Measurements from ENCODE around the gene NPBWR2. TPM values are rescaled to one million over a fixed set of nuclear protein-coding genes. Genes with fewer than 3 reads are reported as not detected.

Gene NPBWR2
- total RNA-seq, 4 donors from 2014 or later: not detected

GRCh38 chr20:64100946-64101688 is 6.2 kb downstream of the NPBWR2 start:
- intact Hi-C loops (cut with DNase I; ENCODE audit: low total_unique reads): no loop called here
- H3K27ac ChIP-seq: no peak overlapping the region
- in situ Hi-C loops (cut with MboI; ENCODE audit: low pct_ligation_motif_present in 1 of 4, low pct_unique_long_range_greater_than_20kb in 1 of 4, low sequenced_read_pairs in 3 of 4): no loop called here

GRCh38 chr20:64100566-64100888 is 6.8 kb downstream of the NPBWR2 start:
- peaks cover 0 to 10% (median 7%) of the 10 kb centered on the region in 4 donors for H3K4me1 ChIP-seq
- TF ChIP-seq POLR2A (IDR thresholded peaks at IDR 0.05) (no peak), POLR2AphosphoS5 (IDR thresholded peaks at IDR 0.05) (no peak), CTCF (IDR thresholded peaks at IDR 0.05) (no peak), EP300 (IDR thresholded peaks at IDR 0.05; ENCODE audit: low read depth) (no peak)
- in situ Hi-C loops (cut with MboI; ENCODE audit: low pct_ligation_motif_present in 1 of 4, low pct_unique_long_range_greater_than_20kb in 1 of 4, low sequenced_read_pairs in 3 of 4): no loop called here
- H3K27ac ChIP-seq: no peak overlapping the region
- intact Hi-C loops (cut with DNase I; ENCODE audit: low total_unique reads): no loop called here
- 0 to 69% methylated on average over 1 to 4 of the region's 4 CpGs for WGBS, 2 donors (ENCODE audit: low coverage in 1 of 2)
- peaks cover 44% of the 10 kb centered on the region for H3K27me3 ChIP-seq
- DNase-seq: no peak
- H3K4me3 ChIP-seq: no peak overlapping the region
- H3K9me3 ChIP-seq: no peaks in the 10 kb centered on the region
- no peaks in the 10 kb centered on the region for H3K36me3 ChIP-seq

More at GRCh38 chr20:64100946-64101688, 6.2 kb downstream of the NPBWR2 start:
- Histone ChIP-seq H3K27me3 (peaks cover 44% of the 10 kb centered on the region), H3K4me1 (peaks cover 0 to 10% (median 7%) of the 10 kb centered on the region in 4 donors), H3K4me3 (no peak overlapping the region), H3K9me3 (no peaks in the 10 kb centered on the region), H3K36me3 (no peaks in the 10 kb centered on the region)
- no peak for DNase-seq
- TF ChIP-seq CTCF (IDR thresholded peaks at IDR 0.05) (no peak), EP300 (IDR thresholded peaks at IDR 0.05; ENCODE audit: low read depth) (no peak), POLR2A (IDR thresholded peaks at IDR 0.05) (no peak), POLR2AphosphoS5 (IDR thresholded peaks at IDR 0.05) (no peak)
- whole genome bisulfite sequencing, 2 donors (ENCODE audit: low coverage in 1 of 2): 83% methylated on average over 9 of the region's 9 CpGs; no CpG with 5 or more reads in 1 of the 2 donors

DNA sequence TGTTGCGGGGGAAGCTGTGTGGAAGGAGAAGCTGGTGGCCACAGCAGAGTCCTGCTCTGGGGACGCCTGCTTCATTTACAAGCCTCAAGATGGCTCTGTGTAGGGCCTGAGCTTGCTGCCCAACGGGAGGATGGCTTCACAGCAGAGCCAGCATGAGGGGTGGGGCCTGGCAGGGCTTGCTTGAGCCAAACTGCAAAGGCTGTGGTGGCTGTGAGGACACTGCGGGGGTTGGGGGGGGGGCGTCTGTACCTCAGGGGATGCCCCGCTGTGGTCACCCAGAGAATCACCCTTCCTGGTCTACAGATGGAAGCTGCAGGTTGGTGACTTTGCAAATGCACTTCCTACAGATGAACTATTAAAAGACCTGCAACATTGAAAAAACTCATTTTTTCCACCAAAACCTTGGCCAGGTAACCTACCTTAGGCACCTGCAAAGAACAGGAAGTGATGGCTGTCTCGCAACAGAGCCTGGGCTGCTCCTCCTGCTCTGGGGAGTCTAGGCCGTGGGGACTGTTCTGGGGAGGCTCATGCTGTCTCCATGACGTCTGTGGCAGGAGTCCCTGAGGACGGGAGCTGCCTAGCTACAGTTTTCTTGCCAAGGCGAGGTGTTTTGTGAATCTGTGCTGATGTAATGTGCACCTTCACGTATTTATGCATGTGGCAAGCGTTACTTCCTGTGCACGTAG is 7.3 kb downstream of the NPBWR2 start:
- Histone ChIP-seq H3K9me3 (no peaks in the 10 kb centered on the region), H3K4me3 (no peak overlapping the region), H3K27me3 (peaks cover 44% of the 10 kb centered on the region), H3K27ac (no peak overlapping the region), H3K4me1 (peaks cover 0 to 10% (median 7%) of the 10 kb centered on the region in 4 donors), H3K36me3 (no peaks in the 10 kb centered on the region)
- no peak for DNase-seq
- TF ChIP-seq POLR2A (IDR thresholded peaks at IDR 0.05) (no peak), CTCF (IDR thresholded peaks at IDR 0.05) (no peak), EP300 (IDR thresholded peaks at IDR 0.05; ENCODE audit: low read depth) (no peak), POLR2AphosphoS5 (IDR thresholded peaks at IDR 0.05) (no peak)
- WGBS, 2 donors (ENCODE audit: low coverage in 1 of 2): 59 to 66% methylated on average over 3 to 14 of the region's 14 CpGs
- in situ Hi-C loops (cut with MboI; ENCODE audit: low pct_ligation_motif_present in 1 of 4, low pct_unique_long_range_greater_than_20kb in 1 of 4, low sequenced_read_pairs in 3 of 4): no loop called here
- intact Hi-C loops (cut with DNase I; ENCODE audit: low total_unique reads): no loop called here

DNA sequence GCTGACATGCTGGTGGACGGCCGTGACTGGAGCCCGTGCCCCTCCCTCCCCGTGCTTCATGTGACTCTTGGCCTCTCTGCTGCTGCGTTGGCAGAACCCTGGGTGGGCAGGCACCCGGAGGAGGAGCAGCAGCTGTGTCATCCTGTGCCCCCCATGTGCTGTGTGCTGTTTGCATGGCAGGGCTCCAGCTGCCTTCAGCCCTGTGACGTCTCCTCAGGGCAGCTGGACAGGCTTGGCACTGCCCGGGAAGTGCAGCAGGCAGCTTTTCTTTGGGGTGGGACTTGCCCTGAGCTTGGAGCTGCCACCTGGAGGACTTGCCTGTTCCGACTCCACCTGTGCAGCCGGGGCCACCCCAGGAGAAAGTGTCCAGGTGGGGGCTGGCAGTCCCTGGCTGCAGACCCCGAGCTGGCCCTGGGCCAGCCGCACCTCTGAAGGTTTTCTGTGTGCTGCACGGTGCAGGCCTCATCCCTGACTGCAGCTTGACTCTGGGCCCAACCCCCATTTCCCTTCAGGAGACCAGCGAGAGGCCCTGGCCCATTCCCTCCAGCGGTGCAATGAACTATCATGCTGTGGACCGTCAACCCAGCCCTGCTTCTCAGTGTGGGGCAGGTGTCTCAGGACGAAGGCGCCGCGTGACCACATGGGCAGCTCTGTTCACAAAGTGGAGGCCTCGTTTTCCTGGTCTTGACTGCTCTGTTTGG is 8.1 kb downstream of the NPBWR2 start:
- WGBS, 2 donors (ENCODE audit: low coverage in 1 of 2): 75% methylated on average over 15 of the region's 21 CpGs; no CpG with 5 or more reads in 1 of the 2 donors
- DNase-seq: no peak
- H3K4me3 ChIP-seq: no peak overlapping the region
- TF ChIP-seq CTCF (IDR thresholded peaks at IDR 0.05): no peak
- TF ChIP-seq POLR2AphosphoS5 (IDR thresholded peaks at IDR 0.05): no peak
- TF ChIP-seq EP300 (IDR thresholded peaks at IDR 0.05; ENCODE audit: low read depth): no peak
- no peak for TF ChIP-seq POLR2A (IDR thresholded peaks at IDR 0.05)
- in situ Hi-C loops (cut with MboI; ENCODE audit: low pct_ligation_motif_present in 1 of 4, low pct_unique_long_range_greater_than_20kb in 1 of 4, low sequenced_read_pairs in 3 of 4): no loop called here
- intact Hi-C loops (cut with DNase I; ENCODE audit: low total_unique reads): no loop called here
- H3K27me3 ChIP-seq: peaks cover 44% of the 10 kb centered on the region
- H3K4me1 ChIP-seq: peaks cover 0 to 10% (median 7%) of the 10 kb centered on the region in 4 donors
- no peak overlapping the region for H3K27ac ChIP-seq
- H3K9me3 ChIP-seq: no peaks in the 10 kb centered on the region
- H3K36me3 ChIP-seq: no peaks in the 10 kb centered on the region

All from transverse colon (tissue), 4 donors.